ENCODE results near the gene SHH.

GRCh38 chr7:155824227-155824886 is 12.1 kb upstream of the SHH start:
- TF ChIP-seq, protein P1, sequence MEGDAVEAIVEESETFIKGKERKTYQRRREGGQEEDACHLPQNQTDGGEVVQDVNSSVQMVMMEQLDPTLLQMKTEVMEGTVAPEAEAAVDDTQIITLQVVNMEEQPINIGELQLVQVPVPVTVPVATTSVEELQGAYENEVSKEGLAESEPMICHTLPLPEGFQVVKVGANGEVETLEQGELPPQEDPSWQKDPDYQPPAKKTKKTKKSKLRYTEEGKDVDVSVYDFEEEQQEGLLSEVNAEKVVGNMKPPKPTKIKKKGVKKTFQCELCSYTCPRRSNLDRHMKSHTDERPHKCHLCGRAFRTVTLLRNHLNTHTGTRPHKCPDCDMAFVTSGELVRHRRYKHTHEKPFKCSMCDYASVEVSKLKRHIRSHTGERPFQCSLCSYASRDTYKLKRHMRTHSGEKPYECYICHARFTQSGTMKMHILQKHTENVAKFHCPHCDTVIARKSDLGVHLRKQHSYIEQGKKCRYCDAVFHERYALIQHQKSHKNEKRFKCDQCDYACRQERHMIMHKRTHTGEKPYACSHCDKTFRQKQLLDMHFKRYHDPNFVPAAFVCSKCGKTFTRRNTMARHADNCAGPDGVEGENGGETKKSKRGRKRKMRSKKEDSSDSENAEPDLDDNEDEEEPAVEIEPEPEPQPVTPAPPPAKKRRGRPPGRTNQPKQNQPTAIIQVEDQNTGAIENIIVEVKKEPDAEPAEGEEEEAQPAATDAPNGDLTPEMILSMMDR (conservative IDR thresholded peaks at IDR 0.05; ENCODE audit: low read depth, low read length) = no peak
- no peak for TF ChIP-seq EZH2 (IDR thresholded peaks at IDR 0.05; ENCODE audit: borderline replicate concordance, low read depth, low read length, poor library complexity, severe bottlenecking)
